HG02763 (cell line): ENCODE data around the gene ANKRD29.
"Not testable (repeated sequence)": the region's sequence is repeated elsewhere in the genome, so short reads cannot be mapped to it uniquely, and the experiment has no call there.

Source experiments
- ATAC-seq: cut with Tn5 transposase; IDR thresholded peaks from one replicate; pipeline ENCODE4 v1.9.1; 2021; ENCODE audit warnings: mild to moderate bottlenecking, moderate library complexity; ENCODE audit not compliant: unreplicated experiment

ANKRD29 gene

GRCh38 chr18:23565916-23566547 lies 96.7 kb downstream of the ANKRD29 start:
- ATAC-seq, result no peak

- ATAC-seq, result no peak
Measured at GRCh38 chr18:23563377-23564043, 99.2 kb downstream of the ANKRD29 start.

- ATAC-seq, result no peak
Measured at GRCh38 chr18:23560186-23560585, 102.5 kb downstream of the ANKRD29 start.

GRCh38 chr18:23557511-23557910 lies 105.2 kb downstream of the ANKRD29 start:
- ATAC-seq, result not testable (repeated sequence)

GRCh38 chr18:23556145-23556780 lies 106.4 kb downstream of the ANKRD29 start:
- ATAC-seq, result no peak

GRCh38 chr18:23553887-23554286 lies 108.8 kb downstream of the ANKRD29 start:
- no peak for ATAC-seq

- ATAC-seq, result no peak
Measured at GRCh38 chr18:23552505-23552904, 110.2 kb downstream of the ANKRD29 start.

- ATAC-seq, result no peak
Measured at GRCh38 chr18:23551978-23552377, 110.7 kb downstream of the ANKRD29 start.

GRCh38 chr18:23550898-23551297 lies 111.8 kb downstream of the ANKRD29 start:
- no peak for ATAC-seq
